Measurements from ENCODE around the gene NKX6-2.

Gene NKX6-2

GRCh38 chr10:132735923-132736391, 50.0 kb downstream of the NKX6-2 start:
- Histone ChIP-seq H2AFZ (ENCODE audit: low read depth) (no peak overlapping the region), H3K9ac (no peak overlapping the region), H3K36me3 (ENCODE audit: insufficient read depth) (no peaks in the 10 kb centered on the region), H4K20me1 (ENCODE audit: insufficient read depth) (no peaks in the 10 kb centered on the region), H3K79me2 (ENCODE audit: insufficient read depth, low read depth) (no peaks in the 10 kb centered on the region), H3K27ac (no peak overlapping the region), H3K4me3 (IDR thresholded peaks at IDR 0.05; ENCODE audit: insufficient read depth, low read depth, low read length) (no peak overlapping the region), H3K4me2 (no peak overlapping the region), H3K27me3 (ENCODE audit: insufficient read depth, low read depth) (no peaks in the 10 kb centered on the region), H3K4me1 (ENCODE audit: low read depth, poor library complexity, severe bottlenecking) (no peaks in the 10 kb centered on the region)
- no peak for TF ChIP-seq CTCF (conservative IDR thresholded peaks at IDR 0.05; ENCODE audit: low read depth, low read length)

GRCh38 chr10:132735341-132735775, 50.6 kb downstream of the NKX6-2 start:
- H3K27me3 ChIP-seq (ENCODE audit: insufficient read depth, low read depth): no peaks in the 10 kb centered on the region
- no peak overlapping the region for H3K27ac ChIP-seq

GRCh38 chr10:132733926-132734325, 52.0 kb downstream of the NKX6-2 start:
- Histone ChIP-seq H2AFZ (ENCODE audit: low read depth) (no peak overlapping the region), H3K9ac (no peak overlapping the region), H3K27me3 (ENCODE audit: insufficient read depth, low read depth) (no peaks in the 10 kb centered on the region), H3K4me2 (no peak overlapping the region), H3K36me3 (ENCODE audit: insufficient read depth) (no peaks in the 10 kb centered on the region), H3K27ac (no peak overlapping the region), H3K4me3 (IDR thresholded peaks at IDR 0.05; ENCODE audit: insufficient read depth, low read depth, low read length) (no peak overlapping the region), H3K79me2 (ENCODE audit: insufficient read depth, low read depth) (no peaks in the 10 kb centered on the region), H3K4me1 (ENCODE audit: low read depth, poor library complexity, severe bottlenecking) (no peaks in the 10 kb centered on the region), H4K20me1 (ENCODE audit: insufficient read depth) (no peaks in the 10 kb centered on the region)
- TF ChIP-seq CTCF (conservative IDR thresholded peaks at IDR 0.05; ENCODE audit: low read depth, low read length): no peak

More at GRCh38 chr10:132735341-132735775, 50.6 kb downstream of the NKX6-2 start:
- no peaks in the 10 kb centered on the region for H3K79me2 ChIP-seq (ENCODE audit: insufficient read depth, low read depth)
- no peak overlapping the region for H3K4me3 ChIP-seq (IDR thresholded peaks at IDR 0.05; ENCODE audit: insufficient read depth, low read depth, low read length)
- H4K20me1 ChIP-seq (ENCODE audit: insufficient read depth): no peaks in the 10 kb centered on the region
- H3K36me3 ChIP-seq (ENCODE audit: insufficient read depth): no peaks in the 10 kb centered on the region
- no peak for TF ChIP-seq CTCF (conservative IDR thresholded peaks at IDR 0.05; ENCODE audit: low read depth, low read length)
- no peak overlapping the region for H2AFZ ChIP-seq (ENCODE audit: low read depth)
- no peak overlapping the region for H3K4me2 ChIP-seq
- no peak overlapping the region for H3K9ac ChIP-seq
- H3K4me1 ChIP-seq (ENCODE audit: low read depth, poor library complexity, severe bottlenecking): no peaks in the 10 kb centered on the region
